Activated CD4-positive, alpha-beta T cell treated with anti-CD3 and anti-CD28 coated beads for 1 hour (primary cell): ENCODE results near the gene CHKA.

Source experiments
- DNase-seq: peaks from one replicate; pipeline ENCODE4 v3.0.0-alpha.2; 2020

Gene CHKA

GRCh38 chr11:68043349-68044144, 77.6 kb downstream of the CHKA start:
- no peak for DNase-seq

- DNase-seq, result no peak
Observed at GRCh38 chr11:68043029-68043348, 78.2 kb downstream of the CHKA start.

GRCh38 chr11:68042219-68043028, 78.8 kb downstream of the CHKA start:
- DNase-seq, result no peak

- no peak for DNase-seq
Observed at GRCh38 chr11:68041617-68042218, 79.5 kb downstream of the CHKA start.

GRCh38 chr11:68040957-68041591, 80.1 kb downstream of the CHKA start:
- no peak for DNase-seq

GRCh38 chr11:68040101-68040956, 80.9 kb downstream of the CHKA start:
- DNase-seq, result peak; percentile 30

- no peak for DNase-seq
Observed at GRCh38 chr11:68039526-68040086, 81.6 kb downstream of the CHKA start.

- DNase-seq, result peak; percentile 29
Observed at GRCh38 chr11:68038718-68039525, 82.3 kb downstream of the CHKA start, which contains the start of gene TCIRG1. Gene TCIRG1, plus strand, starts transcription at chr11:68039025. Its CDS starts 2,247 bp downstream, at chr11:68041272.

- no peak for DNase-seq
Observed at GRCh38 chr11:68038226-68038717, 82.9 kb downstream of the CHKA start.

GRCh38 chr11:68037411-68038225, 83.6 kb downstream of the CHKA start:
- DNase-seq, result no peak

- no peak for DNase-seq
Observed at GRCh38 chr11:68036717-68037239, 84.4 kb downstream of the CHKA start.

GRCh38 chr11:68036141-68036716, 85.0 kb downstream of the CHKA start:
- no peak for DNase-seq

GRCh38 chr11:68035266-68035876, 85.8 kb downstream of the CHKA start:
- no peak for DNase-seq

GRCh38 chr11:68033708-68034045, 87.5 kb downstream of the CHKA start:
- no peak for DNase-seq

GRCh38 chr11:68032997-68033707, 88.0 kb downstream of the CHKA start:
- no peak for DNase-seq

- no peak for DNase-seq
Observed at GRCh38 chr11:68032003-68032402, 89.2 kb downstream of the CHKA start.

GRCh38 chr11:68031144-68031464, 90.1 kb downstream of the CHKA start:
- DNase-seq, result no peak
